Panc1 (cell line): ENCODE data around the gene GMDS. TPM values are rescaled to one million over a fixed set of nuclear protein-coding genes. Genes with fewer than 3 reads are reported as not detected.

ENCODE experiments used
- ATAC-seq: fragments of 200-7000 bp; cut with Tn5 transposase; 2 replicates; pipeline ENCODE4 v1.9.1; 2020; ENCODE audit warnings: mild to moderate bottlenecking, moderate library complexity
- BruUV-seq: library from RNA; stranded (reverse); fragments of 400-500 nt; replicated peaks from 2 replicates; lab custom pipeline; 2021; lab: Mats Ljungman, UMichigan
- CTCF ChIA-PET: fragments of 300-600 bp; sonication (Branson Sonifier 250); formaldehyde crosslinking; loops from one replicate; lab custom pipeline; 2022; ENCODE audit warnings: antibody characterized with exemption; lab: Charles Lee
- POLR2A ChIA-PET: fragments of 300-600 bp; sonication (Branson Sonifier 250); formaldehyde crosslinking; loops from one replicate; lab custom pipeline; 2022; ENCODE audit warnings: antibody characterized with exemption; lab: Charles Lee
- DNase-seq: peaks from one replicate; pipeline ENCODE4 v3.0.0-alpha.2; 2010; ENCODE audit warnings: low read depth, low spot score
- H3K27ac ChIP-seq: 2 replicates; pipeline ENCODE4 v1.5.1; 2011; ENCODE audit warnings: mild to moderate bottlenecking, low read length, inconsistent platforms
- H3K27me3 ChIP-seq: fragments of 200-500 bp; sonication (Bioruptor generic); 2 replicates; pipeline ENCODE4 v1.6.0; 2014; ENCODE audit warnings: low read length, inconsistent platforms; ENCODE audit not compliant: control insufficient read depth, insufficient read depth
- H3K36me3 ChIP-seq: fragments of 200-500 bp; sonication (Bioruptor generic); 2 replicates; pipeline ENCODE4 v1.5.1; 2014; ENCODE audit warnings: inconsistent platforms, mild to moderate bottlenecking, low read length, moderate library complexity; ENCODE audit not compliant: control insufficient read depth, insufficient read depth
- H3K4me1 ChIP-seq: 2 replicates; pipeline ENCODE4 v1.5.1; 2011; ENCODE audit warnings: inconsistent platforms, mild to moderate bottlenecking, low read length, moderate library complexity; ENCODE audit not compliant: control insufficient read depth, insufficient read depth
- H3K4me3 ChIP-seq, 2 experiments: 2 replicates each; pipeline ENCODE4 v1.5.1; 2011 to 2012; ENCODE audit warnings: low read depth in 2 of 2, low read length in 2 of 2, mild to moderate bottlenecking in 2 of 2, inconsistent platforms in 1 of 2, moderate library complexity in 1 of 2
- H3K9me3 ChIP-seq: fragments of 200-500 bp; sonication (Bioruptor generic); 2 replicates; pipeline ENCODE4 v1.5.1; 2014; ENCODE audit warnings: low read depth, mild to moderate bottlenecking, inconsistent platforms, low read length, moderate library complexity; ENCODE audit not compliant: control insufficient read depth, insufficient read depth
- POLR2AphosphoS5 ChIP-seq: IDR thresholded peaks from 2 replicates; pipeline ENCODE4 v1.6.1; 2012; ENCODE audit warnings: mild to moderate bottlenecking, low read depth, low read length, moderate library complexity
- SIN3A ChIP-seq: IDR thresholded peaks from 2 replicates; pipeline ENCODE4 v1.6.1; 2012; ENCODE audit warnings: low read depth, mild to moderate bottlenecking, low read length, moderate library complexity, borderline replicate concordance; ENCODE audit not compliant: insufficient read depth
- TCF7L2 ChIP-seq: IDR thresholded peaks from 2 replicates; pipeline ENCODE4 v1.6.1; 2011; ENCODE audit warnings: mild to moderate bottlenecking, low read depth, low read length, inconsistent platforms
- in situ Hi-C: cut with HindIII; loops from 2 replicates; pipeline ENCODE4 v1.10.0; 2016; ENCODE audit warnings: low sequenced_read_pairs, low pct_unique_long_range_greater_than_20kb
- intact Hi-C: fragments of 100-400 bp; cut with micrococcal nuclease; formaldehyde crosslinking; loops from one replicate; pipeline ENCODE4 v1.10.0; 2022; ENCODE audit not compliant: unreplicated experiment
- total RNA-seq: library from RNA; stranded (reverse); gene quantifications from one replicate; pipeline ENCODE4 v1.2.1, GENCODE V29; 2021; ENCODE audit not compliant: unreplicated experiment
- TF ChIP-seq, protein P1 (sequence below): fragments of 450-650 bp; IDR thresholded peaks from 2 replicates; pipeline ENCODE4 v1.5.1; 2017; ENCODE audit warnings: mild to moderate bottlenecking
- TF ChIP-seq, protein P2 (sequence below), 2 experiments: IDR thresholded peaks; 2 replicates each; pipeline ENCODE4 v1.6.1; 2011 to 2012; ENCODE audit warnings: low read depth in 2 of 2, control low read depth in 1 of 2, low read length in 1 of 2, mild to moderate bottlenecking in 1 of 2, moderate library complexity in 1 of 2; ENCODE audit not compliant: insufficient read depth in 1 of 2

Gene GMDS
- total RNA-seq, 1 experiment from 2014 or later = 9.8 TPM

DNA sequence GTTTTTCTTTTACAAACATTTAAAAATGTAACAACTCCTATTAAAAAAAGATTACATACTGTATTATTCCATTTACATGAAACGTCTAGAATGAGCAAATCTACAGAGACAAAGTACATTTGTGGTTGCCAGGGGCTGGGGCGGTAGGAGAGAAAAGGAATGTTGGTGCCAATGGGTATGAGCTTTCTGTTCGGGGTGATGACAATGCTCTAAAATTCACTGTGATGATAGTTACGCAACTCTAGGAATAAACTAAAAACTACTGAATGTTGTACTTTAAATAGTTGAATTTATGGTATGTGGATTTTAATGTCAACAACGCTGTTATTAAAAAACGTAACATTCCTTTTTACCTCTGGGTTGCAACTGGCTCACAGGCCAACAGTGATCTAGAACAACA, 211.1 kb downstream of the GMDS start:
- H3K36me3 ChIP-seq = no peaks in the 10 kb centered on the region
- intact Hi-C loops (no loop called here), in situ Hi-C loops (no loop called here)
- no peaks in the 10 kb centered on the region for H3K27me3 ChIP-seq
- CTCF ChIA-PET = no interaction called here
- POLR2A ChIA-PET = no interaction called here
- no TSS peak for BruUV-seq
- no peak overlapping the region for H3K27ac ChIP-seq
- H3K4me3 ChIP-seq = no peak overlapping the region
- H3K9me3 ChIP-seq = no peaks in the 10 kb centered on the region
- H3K4me1 ChIP-seq = no peaks in the 10 kb centered on the region; the same call in 1 of the 2 replicates
- DNase-seq (no peak), ATAC-seq (no peak)
- TF ChIP-seq TCF7L2 (no peak), SIN3A (no peak), POLR2AphosphoS5 (no peak)
- TF ChIP-seq, protein P1, sequence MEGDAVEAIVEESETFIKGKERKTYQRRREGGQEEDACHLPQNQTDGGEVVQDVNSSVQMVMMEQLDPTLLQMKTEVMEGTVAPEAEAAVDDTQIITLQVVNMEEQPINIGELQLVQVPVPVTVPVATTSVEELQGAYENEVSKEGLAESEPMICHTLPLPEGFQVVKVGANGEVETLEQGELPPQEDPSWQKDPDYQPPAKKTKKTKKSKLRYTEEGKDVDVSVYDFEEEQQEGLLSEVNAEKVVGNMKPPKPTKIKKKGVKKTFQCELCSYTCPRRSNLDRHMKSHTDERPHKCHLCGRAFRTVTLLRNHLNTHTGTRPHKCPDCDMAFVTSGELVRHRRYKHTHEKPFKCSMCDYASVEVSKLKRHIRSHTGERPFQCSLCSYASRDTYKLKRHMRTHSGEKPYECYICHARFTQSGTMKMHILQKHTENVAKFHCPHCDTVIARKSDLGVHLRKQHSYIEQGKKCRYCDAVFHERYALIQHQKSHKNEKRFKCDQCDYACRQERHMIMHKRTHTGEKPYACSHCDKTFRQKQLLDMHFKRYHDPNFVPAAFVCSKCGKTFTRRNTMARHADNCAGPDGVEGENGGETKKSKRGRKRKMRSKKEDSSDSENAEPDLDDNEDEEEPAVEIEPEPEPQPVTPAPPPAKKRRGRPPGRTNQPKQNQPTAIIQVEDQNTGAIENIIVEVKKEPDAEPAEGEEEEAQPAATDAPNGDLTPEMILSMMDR = no peak
- TF ChIP-seq, protein P2, sequence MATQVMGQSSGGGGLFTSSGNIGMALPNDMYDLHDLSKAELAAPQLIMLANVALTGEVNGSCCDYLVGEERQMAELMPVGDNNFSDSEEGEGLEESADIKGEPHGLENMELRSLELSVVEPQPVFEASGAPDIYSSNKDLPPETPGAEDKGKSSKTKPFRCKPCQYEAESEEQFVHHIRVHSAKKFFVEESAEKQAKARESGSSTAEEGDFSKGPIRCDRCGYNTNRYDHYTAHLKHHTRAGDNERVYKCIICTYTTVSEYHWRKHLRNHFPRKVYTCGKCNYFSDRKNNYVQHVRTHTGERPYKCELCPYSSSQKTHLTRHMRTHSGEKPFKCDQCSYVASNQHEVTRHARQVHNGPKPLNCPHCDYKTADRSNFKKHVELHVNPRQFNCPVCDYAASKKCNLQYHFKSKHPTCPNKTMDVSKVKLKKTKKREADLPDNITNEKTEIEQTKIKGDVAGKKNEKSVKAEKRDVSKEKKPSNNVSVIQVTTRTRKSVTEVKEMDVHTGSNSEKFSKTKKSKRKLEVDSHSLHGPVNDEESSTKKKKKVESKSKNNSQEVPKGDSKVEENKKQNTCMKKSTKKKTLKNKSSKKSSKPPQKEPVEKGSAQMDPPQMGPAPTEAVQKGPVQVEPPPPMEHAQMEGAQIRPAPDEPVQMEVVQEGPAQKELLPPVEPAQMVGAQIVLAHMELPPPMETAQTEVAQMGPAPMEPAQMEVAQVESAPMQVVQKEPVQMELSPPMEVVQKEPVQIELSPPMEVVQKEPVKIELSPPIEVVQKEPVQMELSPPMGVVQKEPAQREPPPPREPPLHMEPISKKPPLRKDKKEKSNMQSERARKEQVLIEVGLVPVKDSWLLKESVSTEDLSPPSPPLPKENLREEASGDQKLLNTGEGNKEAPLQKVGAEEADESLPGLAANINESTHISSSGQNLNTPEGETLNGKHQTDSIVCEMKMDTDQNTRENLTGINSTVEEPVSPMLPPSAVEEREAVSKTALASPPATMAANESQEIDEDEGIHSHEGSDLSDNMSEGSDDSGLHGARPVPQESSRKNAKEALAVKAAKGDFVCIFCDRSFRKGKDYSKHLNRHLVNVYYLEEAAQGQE (IDR thresholded peaks at IDR 0.05; ENCODE audit: insufficient read depth in 1 of 2, low read depth in 2 of 2, low read length in 1 of 2) = no peak

DNA sequence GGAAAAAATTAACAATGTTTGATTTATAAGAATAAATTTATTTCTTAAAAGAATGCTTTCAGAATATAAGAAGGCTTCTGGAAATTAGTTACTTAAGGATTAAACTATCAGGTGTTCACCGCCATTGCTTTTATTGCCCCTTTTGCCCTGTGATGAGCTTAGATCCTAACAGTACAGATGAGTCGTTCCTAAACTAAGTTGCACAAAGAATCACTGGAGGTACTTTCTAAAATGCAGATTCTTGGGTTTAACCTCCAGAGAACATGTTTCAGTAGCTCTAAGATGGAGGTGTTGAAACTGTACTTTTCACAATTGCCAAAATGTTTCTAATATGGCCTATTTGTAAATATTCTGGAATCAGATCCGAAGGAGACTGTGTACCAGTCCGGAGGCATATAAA, 211.9 kb downstream of the GMDS start:
- no peak for TF ChIP-seq SIN3A
- TF ChIP-seq, protein P2 (IDR thresholded peaks at IDR 0.05; ENCODE audit: insufficient read depth in 1 of 2, low read depth in 2 of 2, low read length in 1 of 2) = no peak
- TF ChIP-seq POLR2AphosphoS5 = no peak
- TF ChIP-seq, protein P1 = no peak
- no peak for TF ChIP-seq TCF7L2
- intact Hi-C loops (no loop called here), in situ Hi-C loops (no loop called here)
- Histone ChIP-seq H3K27ac (no peak overlapping the region), H3K4me3 (no peak overlapping the region), H3K36me3 (no peaks in the 10 kb centered on the region), H3K4me1 (no peaks in the 10 kb centered on the region; the same call in 1 of the 2 replicates), H3K9me3 (no peaks in the 10 kb centered on the region), H3K27me3 (no peaks in the 10 kb centered on the region)
- no TSS peak for BruUV-seq
- CTCF ChIA-PET = no interaction called here
- POLR2A ChIA-PET = interaction anchor here (0.6 kb wide), 1 partner anchor 23 kb away, joined by 3 read pairs; no protein-coding TSS in a partner anchor
- no peak for ATAC-seq
- no peak for DNase-seq
